GM18951 (cell line): Measurements from ENCODE around the gene YPEL1.

Experiments used
- POLR2A ChIP-seq: IDR thresholded peaks from 4 replicates; pipeline ENCODE4 v1.6.1; 2011; ENCODE audit warnings: mild to moderate bottlenecking; ENCODE audit not compliant: insufficient read length, insufficient read depth; ENCODE audit errors: extremely low read depth
- in situ Hi-C: fragments of 300-500 bp; cut with MboI; formaldehyde crosslinking; loops from one replicate; pipeline ENCODE4 v1.12.0; 2022; ENCODE audit warnings: low sequenced_read_pairs, mixed read lengths, inconsistent platforms; ENCODE audit not compliant: unreplicated experiment

Gene YPEL1

GRCh38 chr22:21725956-21726649, 9.5 kb downstream of the YPEL1 start:
- in situ Hi-C loops = loop anchor here (10.0 kb wide), 1 partner anchor 209 kb away; no protein-coding TSS in a partner anchor

GRCh38 chr22:21724496-21724895, 11.1 kb downstream of the YPEL1 start:
- in situ Hi-C loops = loop anchor here (10.0 kb wide), 1 partner anchor 210 kb away; no protein-coding TSS in a partner anchor

More at GRCh38 chr22:21725956-21726649, 9.5 kb downstream of the YPEL1 start:
- TF ChIP-seq POLR2A = no peak

DNA sequence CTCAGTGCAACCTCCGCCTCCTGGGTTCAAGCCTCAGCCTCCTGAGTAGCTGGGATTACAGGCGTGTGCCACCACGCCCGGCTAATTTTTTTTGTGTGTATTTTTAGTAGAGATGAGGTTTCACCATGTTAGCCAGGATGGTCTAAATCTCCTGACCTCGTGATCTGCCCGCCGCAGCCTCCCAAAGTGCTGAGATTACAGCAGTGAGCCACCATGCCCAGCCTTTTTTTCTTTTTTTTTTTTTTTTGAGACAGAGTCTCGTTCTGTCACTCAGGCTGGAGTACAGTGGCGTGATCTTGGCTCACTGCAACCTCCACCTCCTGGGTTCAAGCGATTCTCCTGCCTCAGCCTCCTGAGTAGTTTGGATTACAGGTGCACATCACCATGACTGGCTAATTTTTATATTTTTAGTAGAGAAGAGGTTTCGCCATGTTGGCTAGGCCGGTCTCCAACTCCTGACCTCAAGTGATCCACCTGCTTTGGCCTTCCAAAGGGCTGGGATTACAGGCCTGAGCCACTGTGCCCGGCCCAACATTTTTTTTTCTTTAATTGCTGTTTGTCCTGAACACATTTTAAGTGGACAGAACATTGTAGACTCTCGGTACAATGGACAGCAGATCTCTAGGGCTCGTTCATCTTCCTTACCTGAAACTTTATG, 14.3 kb downstream of the YPEL1 start:
- in situ Hi-C loops = loop anchor here (10.0 kb wide), 1 partner anchor 213 kb away; no protein-coding TSS in a partner anchor

DNA sequence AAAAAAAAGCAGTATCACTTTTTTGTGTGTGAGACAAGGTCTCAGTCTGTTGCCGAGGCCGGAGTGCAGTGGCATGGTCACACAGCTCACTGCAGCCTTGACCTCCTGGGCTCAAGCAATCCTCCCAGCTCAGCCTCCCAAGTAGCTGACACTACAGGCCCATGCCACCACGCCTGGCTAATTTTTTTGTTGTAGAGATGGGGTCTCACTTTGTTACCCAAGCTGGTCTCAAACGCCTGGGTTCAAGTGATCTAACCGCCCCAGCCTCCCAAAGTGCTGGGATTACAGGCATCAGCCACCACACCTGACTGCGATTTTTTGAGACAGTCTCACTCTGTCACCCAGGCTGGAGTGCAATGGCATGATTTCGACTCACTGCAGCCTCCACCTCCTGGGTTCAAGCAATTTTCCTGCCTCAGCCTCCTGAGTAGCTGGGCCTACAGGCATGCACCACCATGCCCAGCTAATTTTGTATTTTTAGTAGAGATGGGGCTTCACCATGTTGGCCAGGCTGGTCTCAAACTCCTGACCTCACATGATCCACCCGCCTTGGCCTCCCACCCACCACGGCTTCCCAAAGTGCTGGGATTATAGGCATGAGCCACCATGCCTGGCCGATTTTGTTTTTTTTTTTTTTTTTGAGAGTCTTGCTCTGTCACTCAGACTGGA, 15.3 kb downstream of the YPEL1 start:
- in situ Hi-C loops = loop anchor here (10.0 kb wide), 1 partner anchor 214 kb away; no protein-coding TSS in a partner anchor

- in situ Hi-C loops = loop anchor here (5.0 kb wide), 1 partner anchor 1022 kb away; no protein-coding TSS in a partner anchor
Measured at GRCh38 chr22:21719024-21719423, 16.6 kb downstream of the YPEL1 start.

GRCh38 chr22:21718499-21718898, 17.1 kb downstream of the YPEL1 start:
- in situ Hi-C loops = loop anchor here (5.0 kb wide), 1 partner anchor 1021 kb away; no protein-coding TSS in a partner anchor
- TF ChIP-seq POLR2A = no peak

More at GRCh38 chr22:21719024-21719423, 16.6 kb downstream of the YPEL1 start:
- no peak for TF ChIP-seq POLR2A

- in situ Hi-C loops = loop anchor here (5.0 kb wide), 1 partner anchor 1019 kb away; no protein-coding TSS in a partner anchor
Measured at GRCh38 chr22:21716395-21717122, 19.0 kb downstream of the YPEL1 start.

DNA sequence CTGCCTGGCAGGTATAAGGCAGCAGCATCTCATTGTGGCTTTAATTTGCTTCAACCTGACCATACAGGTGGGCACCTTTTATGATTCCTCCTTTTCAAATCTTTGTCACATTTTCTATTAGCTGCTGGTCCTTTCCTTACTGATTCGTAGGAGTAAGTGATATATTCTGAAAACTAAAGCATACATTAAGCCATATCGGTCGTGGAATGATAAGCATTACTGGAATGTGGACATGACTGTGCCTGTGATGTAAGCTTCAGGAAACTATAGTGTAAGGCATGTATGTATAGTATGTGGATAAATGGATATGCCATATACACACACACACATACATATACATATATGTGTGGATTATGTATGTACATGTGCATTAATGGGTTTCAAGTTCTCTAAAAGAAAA, 20.8 kb downstream of the YPEL1 start:
- no peak for TF ChIP-seq POLR2A
- in situ Hi-C loops = loop anchor here (5.0 kb wide), 1 partner anchor 1017 kb away; no protein-coding TSS in a partner anchor

DNA sequence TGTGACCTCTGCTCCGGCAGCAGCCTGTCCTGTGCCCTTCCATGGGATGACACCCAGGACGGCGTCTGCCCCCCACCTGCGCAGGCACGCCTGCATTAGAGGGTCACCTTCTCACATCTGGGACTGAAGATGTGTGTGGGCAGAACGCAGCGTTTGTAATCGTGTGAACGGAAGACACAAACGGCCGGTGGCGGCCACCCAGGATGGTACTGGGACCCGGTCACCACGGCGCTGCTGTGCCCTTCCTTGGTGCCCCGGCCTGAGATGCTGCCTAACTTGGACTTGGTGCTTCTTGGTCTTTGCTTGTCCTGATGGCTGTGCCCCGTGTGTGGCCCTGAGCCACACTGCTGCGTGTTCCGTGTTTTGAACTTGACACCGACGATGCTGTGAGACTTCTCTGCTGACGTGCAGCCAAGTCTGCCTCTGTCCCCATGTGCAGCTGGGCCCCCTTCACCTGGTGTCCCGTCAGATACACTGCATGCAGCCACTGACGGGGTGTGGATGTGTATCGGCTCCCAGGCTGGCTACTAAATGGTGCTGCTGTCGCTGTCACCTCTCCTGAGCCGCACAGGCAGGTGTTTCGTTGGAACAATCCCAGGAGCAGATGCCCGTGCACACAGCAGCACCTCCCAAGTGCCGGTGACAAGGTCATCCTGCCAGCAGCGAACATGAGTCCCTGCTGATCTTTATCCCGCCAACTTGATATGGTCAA, 21.4 kb downstream of the YPEL1 start:
- in situ Hi-C loops = no loop called here
- TF ChIP-seq POLR2A = no peak

DNA sequence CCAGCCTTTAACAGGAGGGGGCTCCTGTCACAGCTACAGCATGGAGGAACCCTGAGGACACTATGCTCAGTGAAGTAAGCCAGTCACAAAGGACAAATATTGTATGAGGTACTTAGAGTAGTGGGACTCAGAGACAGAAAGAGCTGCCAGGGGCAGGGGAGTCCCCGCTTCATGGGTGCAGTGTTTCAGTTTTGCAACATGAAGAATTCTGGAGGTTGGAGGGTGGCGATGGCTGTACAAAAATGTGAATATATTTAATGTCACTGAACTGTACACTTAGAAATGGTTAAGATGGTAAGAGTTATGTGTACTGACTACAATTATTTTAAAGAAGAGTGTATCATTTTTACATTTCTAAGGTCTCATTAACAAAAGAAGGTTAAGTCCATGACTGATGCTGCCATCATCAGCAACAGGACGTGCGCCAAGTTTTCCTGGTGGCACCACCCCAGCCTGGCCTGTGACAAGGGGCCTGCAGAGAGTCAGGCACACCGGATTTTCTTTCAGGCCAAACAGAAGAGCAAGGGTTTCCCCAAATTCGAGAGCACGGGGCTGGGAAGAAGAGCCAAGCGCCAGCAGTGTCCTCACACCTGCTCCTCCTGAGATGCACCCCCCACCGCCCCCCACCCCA, 22.1 kb downstream of the YPEL1 start:
- in situ Hi-C loops = no loop called here
- no peak for TF ChIP-seq POLR2A

DNA sequence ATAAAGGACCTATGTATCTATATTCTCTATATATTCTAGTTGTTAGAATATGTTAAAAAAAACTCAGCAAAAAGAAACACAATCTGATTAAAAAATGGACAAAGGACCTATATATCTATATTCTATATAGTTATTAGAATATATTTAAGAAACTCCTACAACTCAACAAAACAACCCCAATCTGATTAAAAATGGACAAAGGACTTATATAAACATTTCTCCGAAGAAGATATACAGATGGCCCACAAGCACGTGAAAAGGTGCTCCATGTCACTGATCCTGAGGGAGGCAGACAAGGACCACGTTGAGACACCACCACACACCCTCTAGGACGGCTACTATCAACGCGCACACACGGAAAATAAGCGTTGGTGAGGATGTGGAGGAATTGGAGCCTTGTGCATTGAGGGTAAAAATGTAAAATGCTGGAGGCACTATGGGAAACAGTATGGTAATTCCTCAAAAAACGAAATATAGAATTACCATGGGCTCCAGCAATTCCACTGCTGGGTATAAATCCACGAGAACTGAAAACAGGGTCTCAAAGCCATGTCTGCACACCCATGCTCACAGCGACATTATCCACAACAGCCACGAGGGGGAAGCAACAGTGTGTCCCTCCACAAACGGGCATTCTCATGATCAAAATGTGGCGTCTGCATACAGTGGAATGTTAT, 22.7 kb downstream of the YPEL1 start:
- TF ChIP-seq POLR2A = no peak
- in situ Hi-C loops = no loop called here

GRCh38 chr22:21711851-21712250, 23.7 kb downstream of the YPEL1 start:
- TF ChIP-seq POLR2A = no peak
- in situ Hi-C loops = no loop called here

- TF ChIP-seq POLR2A = no peak
- in situ Hi-C loops = no loop called here
Measured at GRCh38 chr22:21710156-21710555, 25.4 kb downstream of the YPEL1 start.
